HG03095 (cell line): ENCODE results near the gene CST9L.

ENCODE experiments used
- ATAC-seq: cut with Tn5 transposase; IDR thresholded peaks from one replicate; pipeline ENCODE4 v1.9.1; 2021; ENCODE audit warnings: moderate library complexity; ENCODE audit not compliant: unreplicated experiment

The CST9L gene

GRCh38 chr20:23547613-23548012, 20.7 kb downstream of the CST9L start:
- ATAC-seq: no peak

- ATAC-seq: no peak
These were observed 21.7 kb downstream of the CST9L start for GRCh38 chr20:23546435-23547144.

DNA sequence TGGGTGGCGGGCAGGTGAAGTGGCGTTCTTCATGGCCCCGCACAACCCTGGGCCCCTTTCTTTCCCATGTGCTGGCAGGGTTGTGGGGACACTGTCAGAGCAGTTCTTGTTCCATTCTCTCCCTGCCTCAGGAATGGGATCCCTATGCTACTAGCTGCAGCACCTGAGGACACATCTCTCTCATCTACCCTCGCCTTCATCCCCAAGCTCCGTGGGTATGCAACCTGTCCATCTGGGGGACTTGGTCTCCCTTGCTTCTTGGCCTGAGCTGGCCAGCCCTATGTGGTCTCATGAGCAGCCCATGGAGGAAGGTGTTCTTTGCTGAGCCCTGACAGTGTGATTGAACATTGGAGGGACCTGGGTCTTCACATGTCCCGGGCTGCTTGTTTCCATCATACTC, 24.2 kb downstream of the CST9L start:
- ATAC-seq: no peak

DNA sequence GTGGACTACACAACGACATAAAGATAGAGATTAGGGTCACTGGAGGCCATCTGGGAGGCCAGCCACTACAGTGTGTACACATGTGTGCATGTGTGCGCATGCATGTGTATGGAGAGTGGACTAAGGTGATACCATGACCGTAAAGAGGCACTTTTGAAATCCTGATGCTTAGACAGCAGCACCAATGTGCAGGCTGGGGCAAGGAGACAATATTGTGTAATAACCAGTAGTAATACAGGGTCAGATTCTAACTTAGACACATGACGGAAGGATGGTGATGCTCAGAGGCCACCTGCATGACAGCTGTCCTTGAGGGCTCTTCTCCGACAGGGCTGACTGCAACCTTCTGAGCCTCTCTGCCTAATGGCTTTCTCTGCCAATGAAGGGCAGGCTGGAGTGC, 25.5 kb downstream of the CST9L start:
- no peak for ATAC-seq

- ATAC-seq: no peak
These were observed 26.5 kb downstream of the CST9L start for GRCh38 chr20:23541776-23542175.

DNA sequence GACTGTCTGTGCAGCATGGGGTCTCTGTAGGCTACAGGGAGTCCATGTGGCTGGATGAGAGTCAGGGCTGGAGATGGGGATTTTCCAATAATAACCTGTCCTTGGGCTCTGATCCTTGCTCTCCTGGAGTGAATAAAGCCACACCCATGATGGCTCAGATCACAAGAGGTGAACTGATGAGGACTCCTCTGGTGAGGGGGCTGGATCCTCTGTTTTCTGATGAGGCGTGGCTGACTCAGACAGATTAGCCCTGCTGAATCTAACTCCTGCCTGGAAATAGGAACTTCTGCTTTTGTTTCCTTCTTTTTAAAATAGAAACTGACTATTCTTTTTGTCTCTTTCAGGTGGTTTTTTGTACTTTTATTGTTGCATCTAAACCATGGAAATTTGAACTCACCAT, 27.0 kb downstream of the CST9L start:
- no peak for ATAC-seq

DNA sequence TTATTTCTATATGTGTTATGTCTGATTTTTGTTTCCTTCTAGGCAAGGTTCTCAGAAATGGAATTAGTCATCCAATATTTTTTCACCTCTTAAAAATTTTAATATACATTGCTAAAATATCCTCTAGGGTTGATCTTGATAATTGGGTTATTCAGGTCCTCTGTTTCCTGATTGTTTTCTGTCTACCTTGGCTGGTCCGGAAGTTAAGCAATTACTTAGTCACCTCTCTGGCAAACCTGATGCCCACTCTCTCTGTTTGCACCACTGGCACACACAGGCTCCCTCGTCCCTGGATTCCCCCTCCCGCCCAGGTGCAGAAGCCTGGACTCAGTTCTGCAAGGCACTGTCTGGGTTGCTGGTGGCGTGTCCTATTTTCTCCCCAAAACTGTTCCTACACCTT, 27.7 kb downstream of the CST9L start:
- ATAC-seq: no peak

DNA sequence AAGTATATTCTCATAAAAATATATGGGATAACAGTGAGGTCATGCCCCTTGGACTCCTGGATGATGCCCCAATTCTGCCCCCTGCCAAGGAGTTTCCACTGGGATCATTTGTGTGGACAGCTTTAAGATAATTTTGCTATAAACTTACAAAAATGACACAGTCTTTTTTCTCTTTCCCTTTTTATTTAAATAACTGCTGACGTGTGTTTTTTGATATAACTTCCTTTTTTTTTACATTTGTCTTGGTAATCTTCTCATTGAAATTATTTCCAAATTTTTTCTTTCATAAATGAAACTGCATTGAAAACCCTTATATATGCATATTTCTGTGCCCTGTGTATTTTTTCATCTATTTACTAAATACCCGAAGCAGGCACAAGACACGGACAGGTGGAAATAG, 31.3 kb downstream of the CST9L start:
- ATAC-seq: no peak

GRCh38 chr20:23536328-23536974, 31.8 kb downstream of the CST9L start:
- ATAC-seq: no peak

DNA sequence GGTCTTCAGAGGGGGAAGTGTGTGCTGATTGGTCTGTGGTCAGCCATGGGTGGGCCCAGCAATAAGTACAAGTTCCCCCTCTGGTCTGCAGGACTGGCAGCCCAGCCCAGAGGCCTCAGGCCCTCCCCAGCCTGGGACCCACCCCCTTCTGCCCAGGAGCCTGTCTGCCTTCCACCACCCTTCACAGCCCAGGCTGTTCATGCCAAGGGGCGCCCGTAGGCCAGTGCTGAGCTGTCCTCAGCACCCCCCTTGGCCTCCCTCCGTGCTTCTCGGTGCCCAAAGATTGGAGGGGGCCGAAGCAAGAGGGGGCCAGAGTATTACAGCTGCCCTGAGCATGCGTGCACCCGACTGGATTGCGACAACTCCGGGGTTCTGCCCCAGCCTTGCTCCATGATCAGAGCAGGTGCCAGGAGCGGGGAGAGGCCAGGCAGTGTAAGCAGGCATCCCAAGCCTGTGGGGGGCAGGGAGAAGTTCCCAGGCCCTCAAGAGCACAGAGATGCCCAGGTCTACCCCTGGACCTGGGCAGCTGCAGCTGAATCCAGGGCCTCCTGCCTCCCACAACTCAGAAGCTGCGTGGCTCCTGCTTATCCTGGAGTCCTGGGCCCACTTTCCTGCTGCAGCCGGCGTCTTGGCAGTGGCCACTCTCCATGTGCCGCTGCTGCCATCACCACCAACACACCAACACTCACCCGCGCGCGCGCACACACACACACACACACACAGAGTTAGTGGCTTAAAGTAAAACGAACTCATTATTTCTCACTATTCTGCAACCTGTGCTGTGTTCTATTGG, 33.3 kb downstream of the CST9L start:
- ATAC-seq: no peak

DNA sequence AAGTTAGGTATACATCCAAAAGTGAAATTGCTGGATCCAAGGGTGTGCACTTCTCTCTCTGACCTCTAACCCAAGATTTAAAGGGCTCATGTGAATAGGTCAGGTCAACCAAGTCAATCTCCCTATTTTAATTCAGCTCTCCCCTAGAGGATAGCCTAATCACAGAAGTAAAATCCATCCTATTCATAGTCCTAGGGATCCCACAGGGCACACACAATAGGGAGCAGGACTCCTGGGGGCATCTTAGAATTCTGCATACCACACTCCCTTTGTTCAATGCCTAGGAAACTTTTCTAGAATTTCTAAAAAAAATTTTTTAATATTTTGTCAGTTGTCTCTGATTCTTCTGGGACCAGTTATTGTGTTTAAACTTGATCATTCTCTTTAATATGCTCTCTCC, 35.1 kb downstream of the CST9L start:
- ATAC-seq: no peak

GRCh38 chr20:23532533-23532932, 35.8 kb downstream of the CST9L start:
- ATAC-seq: no peak

- no peak for ATAC-seq
These were observed 37.2 kb downstream of the CST9L start for GRCh38 chr20:23530937-23531567.

- ATAC-seq: no peak
These were observed 39.3 kb downstream of the CST9L start for GRCh38 chr20:23528867-23529431.

- ATAC-seq: no peak
These were observed 41.4 kb downstream of the CST9L start for GRCh38 chr20:23526850-23527249.

- ATAC-seq: no peak
These were observed 44.1 kb downstream of the CST9L start for GRCh38 chr20:23524146-23524545.

DNA sequence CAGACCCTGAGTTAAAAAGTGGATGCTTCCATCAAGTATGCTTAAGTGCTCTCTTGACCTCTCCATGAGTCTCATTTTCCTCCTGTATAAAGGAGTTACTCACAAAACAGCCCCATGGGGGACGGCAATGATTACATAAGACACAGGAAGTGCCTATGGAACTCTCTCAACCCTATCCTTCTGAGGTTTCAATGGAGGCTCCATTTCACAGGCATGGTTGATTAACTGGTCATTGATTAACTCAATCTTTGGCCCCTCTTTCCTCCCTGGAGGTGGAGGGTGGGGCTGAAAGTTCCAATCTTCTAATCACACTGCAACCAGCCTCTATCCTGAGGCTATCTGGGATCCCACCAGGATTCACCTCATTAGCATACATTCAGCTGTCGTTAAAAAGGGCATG, 48.1 kb downstream of the CST9L start:
- ATAC-seq: no peak

DNA sequence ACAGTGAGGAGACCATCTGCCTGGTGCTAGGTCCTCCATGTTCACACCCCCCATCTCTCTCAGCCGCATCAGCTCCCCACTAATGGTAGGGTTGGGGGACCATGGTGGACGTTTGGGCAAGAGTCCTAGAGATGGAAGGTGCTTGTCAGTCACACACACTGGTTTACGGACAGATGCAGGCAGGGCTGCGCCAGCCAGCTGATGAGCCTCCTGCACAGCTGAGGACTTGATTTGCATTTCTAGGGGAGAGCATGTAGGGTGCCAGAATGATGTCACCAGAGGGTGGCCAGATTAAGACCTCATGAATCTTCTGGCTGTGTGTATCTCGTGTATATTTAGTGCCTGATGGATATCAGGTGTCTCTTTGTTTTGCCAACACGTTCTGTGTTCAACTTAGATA, 48.7 kb downstream of the CST9L start:
- ATAC-seq: no peak

DNA sequence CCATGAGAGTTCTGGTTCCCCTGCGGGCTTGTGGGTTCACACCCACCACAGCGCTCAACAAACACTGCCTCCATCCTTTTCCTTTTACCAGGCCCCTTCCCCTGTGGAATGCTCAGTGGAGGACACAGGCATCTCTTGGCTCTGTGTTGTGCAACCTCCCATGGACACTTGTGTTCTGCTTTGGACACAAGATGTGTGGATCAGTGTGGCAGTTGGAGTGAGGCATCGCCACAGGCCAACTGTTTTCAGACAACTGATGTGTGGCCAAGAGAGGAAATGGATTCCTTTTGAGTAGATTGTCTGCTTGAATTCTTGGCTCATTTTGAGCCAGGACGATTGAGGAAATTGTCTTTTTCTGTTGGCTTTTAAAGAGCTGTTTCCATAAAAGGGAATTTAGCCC, 50.6 kb downstream of the CST9L start:
- no peak for ATAC-seq

- no peak for ATAC-seq
These were observed 52.9 kb downstream of the CST9L start for GRCh38 chr20:23515250-23515939.

DNA sequence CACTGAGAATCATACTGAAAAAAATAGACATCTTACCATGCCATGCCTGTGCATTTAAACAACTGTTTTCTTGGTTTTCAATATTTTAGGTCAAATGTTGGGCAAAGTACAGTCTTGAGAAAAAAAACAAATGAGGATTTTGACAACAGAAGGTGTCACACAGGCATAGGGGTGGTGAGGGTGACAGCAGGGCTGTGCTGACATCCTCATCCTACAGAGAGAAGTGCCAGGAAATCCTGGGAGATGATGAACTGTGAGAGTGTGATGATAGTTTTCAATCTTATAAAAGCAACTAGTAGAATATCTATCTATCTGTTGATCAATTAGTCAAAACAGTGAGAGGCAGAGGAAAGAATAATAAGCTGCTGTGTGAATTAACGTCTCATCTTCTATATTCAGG, 53.4 kb downstream of the CST9L start:
- no peak for ATAC-seq
